ENCODE data around the gene TENM3. TPM values are rescaled to one million over a fixed set of nuclear protein-coding genes. Genes with fewer than 3 reads are reported as not detected.

TENM3 gene
- total and polyA plus RNA-seq, 5 experiments from 2014 or later = not detected

DNA sequence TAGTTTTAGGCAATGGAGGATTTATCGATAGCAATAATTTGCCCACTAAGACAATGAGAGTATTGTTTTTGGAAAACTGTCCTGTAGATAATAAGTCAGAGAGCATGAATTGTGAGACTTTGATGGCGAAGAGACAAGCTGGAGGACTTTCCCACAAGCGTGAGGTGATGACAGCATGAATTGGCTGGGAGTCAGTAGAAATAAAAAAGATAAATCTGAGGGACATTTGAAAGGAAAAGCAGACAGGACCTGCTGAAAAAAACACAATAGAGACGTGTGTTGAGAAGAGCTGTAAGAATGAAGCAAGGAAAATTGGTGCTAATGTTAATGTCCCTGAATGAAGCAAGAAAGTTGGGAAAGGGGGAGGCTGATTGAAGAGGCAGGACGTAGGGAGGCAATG, 440.5 kb downstream of the TENM3 start:
- ATAC-seq (no peak), DNase-seq (no peak)
- no peak overlapping the region for H3K4me3 Mint-ChIP-seq
- peak overlapping the region in 1 of 10 donors; percentile 3 for H3K27ac Mint-ChIP-seq
- POLR2A ChIA-PET = no interaction called here
- peaks cover 2 to 13% (median 10%) of the 10 kb centered on the region in 5 donors for H3K27me3 Mint-ChIP-seq
- no peaks in the 10 kb centered on the region for H3K9me3 Mint-ChIP-seq
- H3K4me1 Mint-ChIP-seq = no peaks in the 10 kb centered on the region
- no peaks in the 10 kb centered on the region for H3K36me3 Mint-ChIP-seq

DNA sequence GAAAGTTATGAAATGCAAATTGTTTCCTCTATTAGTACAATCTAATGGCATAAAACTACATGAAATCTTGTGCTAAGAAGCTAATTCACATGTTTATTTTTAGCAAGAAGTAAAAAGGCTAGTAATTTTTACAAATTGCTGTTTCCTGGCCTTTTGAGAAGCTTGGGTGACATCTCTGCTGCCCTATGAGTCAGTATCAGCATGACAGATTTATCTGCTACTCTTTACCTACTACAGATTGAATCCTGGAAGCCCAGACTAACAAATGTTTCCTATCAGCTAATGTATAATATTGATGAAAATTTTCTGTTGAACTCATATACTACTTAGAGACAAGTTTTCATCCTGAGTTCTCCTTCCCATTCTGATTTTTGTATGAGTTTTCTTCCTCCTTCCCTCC, 441.6 kb downstream of the TENM3 start:
- H3K36me3 Mint-ChIP-seq = no peaks in the 10 kb centered on the region
- DNase-seq (no peak), ATAC-seq (no peak)
- POLR2A ChIA-PET = no interaction called here
- no peaks in the 10 kb centered on the region for H3K9me3 Mint-ChIP-seq
- H3K27ac Mint-ChIP-seq = no peak overlapping the region
- no peaks in the 10 kb centered on the region for H3K4me1 Mint-ChIP-seq
- H3K27me3 Mint-ChIP-seq = peaks cover 4 to 14% (median 10%) of the 10 kb centered on the region in 5 donors
- no peak overlapping the region for H3K4me3 Mint-ChIP-seq

DNA sequence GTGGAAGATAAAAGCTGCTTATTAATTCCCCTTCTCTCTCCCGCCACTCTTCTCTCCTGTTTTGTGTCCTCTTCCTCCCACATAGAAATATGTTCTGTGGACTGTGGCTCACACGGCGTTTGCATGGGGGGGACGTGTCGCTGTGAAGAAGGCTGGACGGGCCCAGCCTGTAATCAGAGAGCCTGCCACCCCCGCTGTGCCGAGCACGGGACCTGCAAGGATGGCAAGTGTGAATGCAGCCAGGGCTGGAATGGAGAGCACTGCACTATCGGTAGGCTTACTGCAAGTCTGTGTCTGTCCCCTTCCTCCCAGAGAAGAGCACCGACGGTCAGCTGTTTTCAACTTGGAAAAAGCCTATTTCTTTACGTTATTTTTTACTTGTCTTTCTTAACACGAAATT, 444.9 kb downstream of the TENM3 start:
- H3K4me1 Mint-ChIP-seq = no peaks in the 10 kb centered on the region
- ATAC-seq = no peak

DNA sequence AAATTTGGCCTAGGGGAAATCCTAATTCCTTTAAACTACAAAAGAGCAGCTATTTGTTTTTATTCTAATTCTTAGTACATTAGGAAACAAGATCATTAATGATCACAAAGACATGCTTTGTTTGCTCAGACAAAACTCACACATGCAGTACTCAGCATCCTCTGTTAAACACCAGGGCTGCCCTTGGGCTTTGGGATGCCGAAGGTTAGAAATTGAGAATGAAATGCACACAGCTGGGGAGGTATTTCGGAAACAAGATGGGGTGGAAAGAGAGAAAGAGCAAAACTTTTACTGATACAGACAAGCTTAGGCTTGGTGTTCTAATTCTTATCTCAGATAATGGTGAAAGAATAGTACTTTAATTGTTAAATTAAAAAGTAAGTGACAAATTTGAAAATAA, 451.3 kb downstream of the TENM3 start:
- no peaks in the 10 kb centered on the region for H3K36me3 Mint-ChIP-seq
- ATAC-seq (no peak), DNase-seq (no peak)
- peaks cover 3 to 42% (median 5%) of the 10 kb centered on the region in 5 donors for H3K27me3 Mint-ChIP-seq
- H3K27ac Mint-ChIP-seq = no peak overlapping the region
- H3K9me3 Mint-ChIP-seq = no peaks in the 10 kb centered on the region
- POLR2A ChIA-PET = no interaction called here
- no peaks in the 10 kb centered on the region for H3K4me1 Mint-ChIP-seq
- no peak overlapping the region for H3K4me3 Mint-ChIP-seq

More for the DNA sequence above, 444.9 kb downstream of the TENM3 start:
- Mint-ChIP-seq H3K36me3 (no peaks in the 10 kb centered on the region), H3K27me3 (peaks cover 6 to 39% (median 9%) of the 10 kb centered on the region in 5 donors), H3K4me3 (no peak overlapping the region), H3K27ac (no peak overlapping the region), H3K9me3 (no peaks in the 10 kb centered on the region)
- POLR2A ChIA-PET = no interaction called here
- DNase-seq = no peak

DNA sequence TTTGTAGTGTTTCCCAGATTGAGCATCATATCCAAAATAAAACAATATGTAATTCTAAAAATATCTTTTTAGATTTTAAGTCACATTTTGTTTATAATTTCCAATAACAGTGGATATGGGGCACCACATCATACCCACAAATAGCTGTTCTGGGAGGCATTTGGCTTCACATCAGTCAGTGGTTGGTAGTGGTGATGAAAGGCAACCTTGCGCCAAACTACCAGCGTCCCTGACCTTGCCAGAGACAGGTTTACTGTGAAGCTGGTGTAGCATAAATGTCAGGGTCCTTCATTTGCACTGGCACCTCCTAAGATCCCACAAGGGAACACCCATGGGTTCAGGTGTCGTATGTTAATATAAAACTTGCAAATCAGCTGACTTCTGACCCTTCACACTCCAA, 451.8 kb downstream of the TENM3 start:
- Mint-ChIP-seq H3K4me3 (peak overlapping the region in 1 of 10 donors; percentile 2), H3K9me3 (no peaks in the 10 kb centered on the region), H3K27ac (no peak overlapping the region), H3K36me3 (no peaks in the 10 kb centered on the region), H3K27me3 (peaks cover 3 to 38% (median 5%) of the 10 kb centered on the region in 5 donors), H3K4me1 (no peaks in the 10 kb centered on the region)
- no peak for DNase-seq
- POLR2A ChIA-PET = no interaction called here
- ATAC-seq = no peak

DNA sequence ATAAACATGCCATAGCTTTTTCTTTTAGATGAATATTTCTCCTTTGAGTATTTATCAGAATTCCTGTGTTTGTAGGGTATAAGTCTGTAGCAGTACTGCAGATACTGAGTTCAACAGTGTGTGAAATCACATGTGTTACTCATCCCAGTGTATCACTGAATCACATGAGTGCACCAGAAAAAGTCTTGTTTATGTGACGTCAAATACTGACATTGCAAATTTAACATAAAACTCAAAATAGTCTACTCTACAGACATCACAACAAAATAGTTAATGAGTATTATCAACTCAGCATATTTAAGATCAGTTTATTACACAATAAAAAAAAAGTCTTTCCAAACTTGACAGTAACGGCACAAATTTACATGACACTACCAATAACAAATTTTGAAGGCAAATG, 452.6 kb downstream of the TENM3 start:
- Mint-ChIP-seq H3K9me3 (no peaks in the 10 kb centered on the region), H3K27ac (no peak overlapping the region), H3K27me3 (peaks cover 3 to 30% (median 5%) of the 10 kb centered on the region in 5 donors), H3K4me1 (no peaks in the 10 kb centered on the region), H3K4me3 (no peak overlapping the region), H3K36me3 (no peaks in the 10 kb centered on the region)
- no peak for DNase-seq
- POLR2A ChIA-PET = no interaction called here
- ATAC-seq = no peak

DNA sequence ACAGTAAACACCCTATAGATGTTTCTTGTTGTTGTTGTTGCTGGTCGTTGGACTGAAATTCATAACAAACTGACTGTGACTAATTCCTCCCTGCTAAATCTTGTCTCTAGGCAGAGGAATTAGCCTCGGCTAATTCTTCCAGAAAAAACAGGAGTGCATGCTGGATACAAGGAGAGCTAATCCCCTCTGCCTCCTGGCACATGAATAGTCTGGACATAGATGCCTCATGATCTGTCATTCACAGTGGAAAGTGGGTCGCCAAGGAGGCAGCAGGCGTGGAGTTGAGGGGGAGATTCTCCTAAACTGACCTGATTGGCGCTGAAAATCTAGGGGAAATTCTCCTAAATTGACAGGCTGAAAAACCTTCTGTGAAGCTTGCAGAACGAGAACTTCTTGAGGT, 453.9 kb downstream of the TENM3 start:
- Mint-ChIP-seq H3K36me3 (no peaks in the 10 kb centered on the region), H3K4me1 (no peaks in the 10 kb centered on the region), H3K4me3 (no peak overlapping the region), H3K27ac (no peak overlapping the region), H3K27me3 (peaks cover 3 to 22% (median 6%) of the 10 kb centered on the region in 5 donors), H3K9me3 (no peaks in the 10 kb centered on the region)
- ATAC-seq (no peak), DNase-seq (no peak)
- POLR2A ChIA-PET = no interaction called here

DNA sequence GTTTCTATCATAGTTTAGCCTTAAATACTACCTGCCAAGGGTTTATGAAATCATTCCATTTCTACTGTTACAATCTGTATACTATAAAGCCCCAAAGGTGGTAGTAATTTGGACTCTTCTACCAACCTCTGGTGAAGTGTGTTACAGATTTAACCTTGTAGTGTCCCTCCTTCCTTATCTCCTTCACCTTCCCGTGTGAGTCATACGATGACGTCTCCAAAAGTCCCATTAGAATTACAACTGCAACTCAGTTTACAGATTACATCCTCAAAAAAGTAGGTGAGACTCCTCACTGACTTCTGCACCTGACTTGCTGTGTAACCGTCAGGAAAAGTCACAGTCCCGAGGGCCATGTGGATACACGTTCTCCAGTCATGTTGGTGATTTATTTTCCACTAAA, 455.0 kb downstream of the TENM3 start:
- Mint-ChIP-seq H3K27me3 (peaks cover 5 to 15% (median 6%) of the 10 kb centered on the region in 5 donors), H3K4me1 (no peaks in the 10 kb centered on the region), H3K27ac (no peak overlapping the region), H3K9me3 (no peaks in the 10 kb centered on the region), H3K36me3 (no peaks in the 10 kb centered on the region), H3K4me3 (no peak overlapping the region)
- POLR2A ChIA-PET = no interaction called here
- DNase-seq (no peak), ATAC-seq (no peak)

DNA sequence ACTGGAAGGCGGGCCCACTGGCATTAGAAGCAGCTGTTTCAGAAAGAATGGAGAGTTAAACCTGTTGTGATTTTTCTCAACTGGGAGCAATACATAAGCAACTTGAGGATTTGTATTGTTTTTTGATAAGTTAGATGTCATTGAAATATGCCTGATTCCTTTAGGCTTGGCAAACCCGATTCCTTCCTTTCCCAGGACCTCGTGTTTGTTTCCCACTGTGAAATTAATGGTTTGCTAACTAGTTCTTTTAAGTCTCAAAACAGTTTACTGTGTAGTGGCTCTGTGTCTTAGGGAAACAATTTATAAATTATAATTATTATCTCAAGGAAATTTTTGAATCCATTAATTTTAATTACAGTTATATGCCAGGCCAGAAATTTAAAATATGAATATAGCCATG, 456.0 kb downstream of the TENM3 start:
- Mint-ChIP-seq H3K27ac (no peak overlapping the region), H3K27me3 (peaks cover 5 to 14% (median 6%) of the 10 kb centered on the region in 5 donors), H3K4me3 (no peak overlapping the region), H3K36me3 (no peaks in the 10 kb centered on the region), H3K9me3 (no peaks in the 10 kb centered on the region), H3K4me1 (no peaks in the 10 kb centered on the region)
- DNase-seq (no peak), ATAC-seq (no peak)
- POLR2A ChIA-PET = no interaction called here

DNA sequence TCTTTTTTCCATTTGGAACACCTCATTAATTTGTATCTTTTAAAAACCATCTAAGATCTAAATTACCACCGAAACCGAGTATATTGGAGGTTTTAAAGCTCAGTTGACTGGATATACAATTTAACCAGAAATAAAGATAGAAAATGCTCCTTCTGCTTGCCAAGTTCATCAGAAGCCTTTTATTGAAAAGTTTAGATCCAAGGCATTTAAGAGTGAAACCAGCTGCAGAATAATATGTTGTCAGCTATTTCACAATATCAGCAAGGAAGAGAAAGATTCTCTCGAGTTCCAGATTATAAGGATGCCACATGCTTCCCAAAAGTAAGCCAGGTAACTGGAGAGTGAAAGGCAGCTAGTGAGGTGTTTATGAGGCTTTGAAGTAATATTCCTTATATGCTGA, 456.6 kb downstream of the TENM3 start:
- no peak overlapping the region for H3K27ac Mint-ChIP-seq
- H3K36me3 Mint-ChIP-seq = no peaks in the 10 kb centered on the region
- H3K27me3 Mint-ChIP-seq = peaks cover 3 to 8% (median 5%) of the 10 kb centered on the region in 5 donors
- H3K4me3 Mint-ChIP-seq = no peak overlapping the region
- ATAC-seq (no peak), DNase-seq (no peak)
- no peaks in the 10 kb centered on the region for H3K9me3 Mint-ChIP-seq
- POLR2A ChIA-PET = no interaction called here
- H3K4me1 Mint-ChIP-seq = no peaks in the 10 kb centered on the region

DNA sequence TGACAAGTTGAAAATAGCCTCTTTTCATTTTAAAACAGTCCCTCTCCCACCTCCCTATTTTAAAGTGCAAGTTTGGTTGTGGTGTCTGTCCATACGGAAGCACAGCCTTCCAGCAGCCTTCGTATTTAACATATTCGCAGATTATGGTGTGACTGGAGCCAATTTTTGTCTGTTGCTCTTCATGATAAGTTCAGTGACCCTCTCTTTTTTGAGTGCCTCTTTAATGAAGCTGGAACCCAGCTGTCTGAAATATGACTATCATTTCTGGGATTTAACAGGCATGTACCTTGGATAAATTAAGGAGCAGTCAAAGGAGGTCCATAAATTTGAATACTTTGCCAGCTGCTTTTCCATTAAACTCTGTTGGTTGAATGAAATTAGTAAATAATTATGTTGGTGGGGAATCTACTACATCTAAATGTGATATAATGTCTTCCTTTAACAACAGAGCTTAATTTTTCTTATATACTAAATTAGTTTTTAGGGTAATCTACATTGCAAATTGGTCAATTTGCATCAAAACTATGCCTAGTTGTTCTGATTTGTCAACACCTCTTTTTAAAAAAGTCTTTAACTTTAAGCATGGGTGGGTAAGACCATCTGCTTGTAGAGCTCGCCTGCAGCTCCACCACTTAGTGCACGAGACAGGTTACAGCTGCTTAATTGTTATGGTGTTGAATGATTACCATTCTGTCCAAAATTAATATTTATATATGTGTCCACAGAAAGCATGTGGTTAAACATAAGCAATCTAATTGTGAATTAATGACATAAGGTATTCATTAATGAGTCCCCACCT, 457.4 kb downstream of the TENM3 start:
- Mint-ChIP-seq H3K9me3 (no peaks in the 10 kb centered on the region), H3K36me3 (no peaks in the 10 kb centered on the region), H3K4me1 (no peaks in the 10 kb centered on the region), H3K4me3 (no peak overlapping the region), H3K27ac (no peak overlapping the region), H3K27me3 (peaks cover 1 to 7% (median 4%) of the 10 kb centered on the region in 5 donors)
- no peak for DNase-seq
- ATAC-seq = no peak
- POLR2A ChIA-PET = no interaction called here

DNA sequence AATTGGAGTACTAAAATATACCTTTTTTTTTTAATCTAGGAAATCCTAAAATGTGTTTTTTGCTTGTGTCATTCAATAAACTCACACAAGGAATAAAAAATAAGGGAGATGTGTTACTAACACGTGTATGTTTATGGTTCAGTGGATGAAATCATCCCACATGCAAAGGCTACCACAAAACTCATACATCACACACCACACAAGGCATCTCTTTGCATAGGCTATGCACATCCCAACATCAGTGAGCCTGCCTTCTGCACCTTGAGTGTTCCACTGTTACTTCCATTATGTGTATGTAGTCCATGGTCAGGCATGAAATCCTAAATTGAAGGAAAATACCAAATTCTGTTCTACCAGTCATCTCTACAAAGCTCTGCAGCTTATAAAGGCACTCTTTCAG, 460.9 kb downstream of the TENM3 start:
- Mint-ChIP-seq H3K9me3 (no peaks in the 10 kb centered on the region), H3K27ac (no peak overlapping the region), H3K36me3 (no peaks in the 10 kb centered on the region), H3K27me3 (peaks cover 1 to 26% (median 6%) of the 10 kb centered on the region in 5 donors), H3K4me3 (no peak overlapping the region), H3K4me1 (no peaks in the 10 kb centered on the region)
- no peak for ATAC-seq
- POLR2A ChIA-PET = no interaction called here
- no peak for DNase-seq

DNA sequence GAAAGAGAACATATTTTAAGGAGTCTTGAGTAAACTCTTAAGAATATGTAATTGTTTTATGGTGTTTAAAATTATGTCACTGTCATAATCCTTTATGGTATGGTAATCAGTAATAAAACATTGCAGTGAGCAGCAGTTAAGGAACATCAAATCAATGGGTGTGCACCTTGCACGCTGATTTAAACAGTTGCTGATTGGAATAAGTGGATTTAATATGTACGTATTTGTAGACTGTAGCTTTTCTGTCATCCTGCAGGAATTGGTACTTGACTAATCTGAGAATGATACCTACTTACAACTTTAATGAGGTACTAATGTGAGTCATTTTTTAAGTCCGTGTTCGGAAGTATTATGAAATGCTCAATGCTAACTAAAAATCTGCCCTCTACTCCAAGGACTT, 461.7 kb downstream of the TENM3 start:
- H3K27me3 Mint-ChIP-seq = peaks cover 1 to 26% (median 6%) of the 10 kb centered on the region in 5 donors
- H3K4me1 Mint-ChIP-seq = no peaks in the 10 kb centered on the region
- no peak overlapping the region for H3K4me3 Mint-ChIP-seq
- no peaks in the 10 kb centered on the region for H3K36me3 Mint-ChIP-seq
- H3K27ac Mint-ChIP-seq = no peak overlapping the region
- DNase-seq (no peak), ATAC-seq (no peak)
- no peaks in the 10 kb centered on the region for H3K9me3 Mint-ChIP-seq
- POLR2A ChIA-PET = no interaction called here

DNA sequence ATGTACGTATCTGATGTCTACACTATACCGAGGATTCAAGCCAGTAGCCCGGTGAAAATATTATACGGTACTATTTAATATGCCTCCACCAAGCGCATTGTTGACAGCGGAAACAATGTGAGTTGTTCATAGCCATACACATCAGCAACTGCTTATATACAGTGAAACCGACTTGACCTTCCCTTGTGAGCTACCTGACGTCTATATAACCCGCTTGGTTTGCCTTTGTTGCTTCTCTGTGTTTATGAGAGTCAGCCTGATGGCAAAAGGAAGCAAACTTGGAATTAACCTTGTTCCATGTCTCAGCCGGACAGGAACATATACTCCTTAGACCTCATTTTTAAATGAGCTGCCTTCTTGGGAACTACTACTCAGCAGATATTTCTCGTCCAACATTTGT, 462.2 kb downstream of the TENM3 start:
- POLR2A ChIA-PET = no interaction called here
- Mint-ChIP-seq H3K36me3 (no peaks in the 10 kb centered on the region), H3K27ac (no peak overlapping the region), H3K4me3 (no peak overlapping the region), H3K9me3 (no peaks in the 10 kb centered on the region), H3K27me3 (peaks cover 1 to 26% (median 6%) of the 10 kb centered on the region in 5 donors), H3K4me1 (no peaks in the 10 kb centered on the region)
- DNase-seq (no peak), ATAC-seq (no peak)

Data from naive thymus-derived CD8-positive, alpha-beta T cell (primary cell).